H9 (cell line): ENCODE measurements around the gene SPEG. TPM values are rescaled to one million over a fixed set of nuclear protein-coding genes. Genes with fewer than 3 reads are reported as not detected.

Experiments used
- DNase-seq: peaks from one replicate; pipeline ENCODE4 v3.0.0-alpha.2; 2017
- H2AFZ ChIP-seq: one replicate; pipeline ENCODE4 v1.6.1; 2013; ENCODE audit warnings: mild to moderate bottlenecking, low read length, control low read depth, moderate library complexity
- H2AK5ac ChIP-seq: 2 replicates; pipeline ENCODE4 v1.6.1; 2013; ENCODE audit warnings: low read length, control low read depth, mixed read lengths; ENCODE audit not compliant: insufficient read length
- H2BK120ac ChIP-seq: one replicate; pipeline ENCODE4 v1.6.1; 2013; ENCODE audit warnings: low read depth, mild to moderate bottlenecking, low read length, control low read depth, inconsistent platforms; ENCODE audit not compliant: poor library complexity, severe bottlenecking
- H2BK12ac ChIP-seq: 2 replicates; pipeline ENCODE4 v1.6.1; 2013; ENCODE audit warnings: low read length, control low read depth, mixed read lengths, low read depth; ENCODE audit not compliant: insufficient read length
- H2BK15ac ChIP-seq: 2 replicates; pipeline ENCODE4 v1.6.1; 2013; ENCODE audit warnings: low read depth, low read length, control low read depth
- H2BK20ac ChIP-seq: one replicate; pipeline ENCODE4 v1.6.1; 2013; ENCODE audit warnings: low read depth, mild to moderate bottlenecking, low read length, control low read depth, inconsistent platforms; ENCODE audit not compliant: poor library complexity, severe bottlenecking
- H2BK5ac ChIP-seq: 2 replicates; pipeline ENCODE4 v1.6.1; 2013; ENCODE audit warnings: low read length, control low read depth, mixed read lengths; ENCODE audit not compliant: insufficient read length
- H3K14ac ChIP-seq: 2 replicates; pipeline ENCODE4 v1.6.1; 2013; ENCODE audit warnings: low read length, control low read depth; ENCODE audit not compliant: insufficient read depth
- H3K18ac ChIP-seq: 2 replicates; pipeline ENCODE4 v1.6.1; 2013; ENCODE audit warnings: low read depth, mild to moderate bottlenecking, mixed read lengths, low read length, control low read depth; ENCODE audit not compliant: insufficient read length
- H3K23ac ChIP-seq: 2 replicates; pipeline ENCODE4 v1.6.1; 2013; ENCODE audit warnings: low read length, control low read depth, mixed read lengths, low read depth; ENCODE audit not compliant: insufficient read length
- H3K23me2 ChIP-seq: 2 replicates; pipeline ENCODE4 v1.6.1; 2013; ENCODE audit warnings: low read depth, mild to moderate bottlenecking, mixed read lengths, low read length, control low read depth; ENCODE audit not compliant: insufficient read length, poor library complexity, severe bottlenecking
- H3K27ac ChIP-seq: 2 replicates; pipeline ENCODE4 v1.5.1; 2013; ENCODE audit warnings: low read length, control low read depth, mixed read lengths, low read depth; ENCODE audit not compliant: insufficient read length
- H3K27me3 ChIP-seq: 2 replicates; pipeline ENCODE4 v1.6.1; 2013; ENCODE audit warnings: low read length, control low read depth, inconsistent platforms; ENCODE audit not compliant: insufficient read depth
- H3K4ac ChIP-seq: 2 replicates; pipeline ENCODE4 v1.6.1; 2013; ENCODE audit warnings: low read depth, mild to moderate bottlenecking, control low read depth, inconsistent platforms, low read length, moderate library complexity
- H3K4me1 ChIP-seq: 2 replicates; pipeline ENCODE4 v1.6.1; 2013; ENCODE audit warnings: low read length, control low read depth, inconsistent platforms; ENCODE audit not compliant: insufficient read depth
- H3K4me2 ChIP-seq: 2 replicates; pipeline ENCODE4 v1.6.1; 2013; ENCODE audit warnings: low read length, control low read depth, mixed read lengths; ENCODE audit not compliant: insufficient read length, insufficient read depth
- H3K56ac ChIP-seq: 2 replicates; pipeline ENCODE4 v1.6.1; 2013; ENCODE audit warnings: low read depth, mild to moderate bottlenecking, mixed read lengths, low read length, control low read depth; ENCODE audit not compliant: insufficient read length
- H3K79me1 ChIP-seq: 2 replicates; pipeline ENCODE4 v1.6.1; 2013; ENCODE audit warnings: low read depth, mild to moderate bottlenecking, moderate library complexity, low read length, control low read depth, inconsistent platforms; ENCODE audit not compliant: insufficient read depth, poor library complexity, severe bottlenecking
- H3K79me2 ChIP-seq: 2 replicates; pipeline ENCODE4 v1.6.1; 2013; ENCODE audit warnings: low read length, control low read depth, inconsistent platforms; ENCODE audit not compliant: insufficient read depth
- H3K9ac ChIP-seq: 2 replicates; pipeline ENCODE4 v1.6.1; 2013; ENCODE audit warnings: low read length, control low read depth, mixed read lengths; ENCODE audit not compliant: insufficient read length; ENCODE audit errors: extremely low read depth
- H3K9me3 ChIP-seq: one replicate; pipeline ENCODE4 v1.6.1; 2013; ENCODE audit warnings: low read depth, low read length, inconsistent platforms; ENCODE audit not compliant: control insufficient read depth
- H3T11ph ChIP-seq: one replicate; pipeline ENCODE4 v1.6.1; 2013; ENCODE audit warnings: mild to moderate bottlenecking, low read length, control low read depth, inconsistent platforms
- H4K20me1 ChIP-seq: one replicate; pipeline ENCODE4 v1.6.1; 2013; ENCODE audit not compliant: control insufficient read depth, insufficient read length, insufficient read depth
- H4K5ac ChIP-seq: 2 replicates; pipeline ENCODE4 v1.6.1; 2013; ENCODE audit warnings: low read depth, mild to moderate bottlenecking, mixed read lengths, low read length, control low read depth; ENCODE audit not compliant: insufficient read length
- H4K8ac ChIP-seq: replicated peaks from 2 replicates; pipeline ENCODE4 v1.6.1; 2013; ENCODE audit warnings: low read length, control low read depth, mixed read lengths, low read depth; ENCODE audit not compliant: insufficient read length
- H4K91ac ChIP-seq: 2 replicates; pipeline ENCODE4 v1.6.1; 2013; ENCODE audit warnings: low read depth, mild to moderate bottlenecking, moderate library complexity, mixed read lengths, low read length, control low read depth; ENCODE audit not compliant: insufficient read length
- H3K27ac Mint-ChIP-seq, 3 experiments: 2 replicates in 2 of 3; 3 replicates in 1 of 3; pipeline ENCODE4 v1.8.0; 2020 to 2021; ENCODE audit warnings: mixed read lengths in 3 of 3, mild to moderate bottlenecking in 1 of 3, moderate library complexity in 1 of 3
- H3K27me3 Mint-ChIP-seq: 2 replicates; pipeline ENCODE4 v1.8.0; 2021; ENCODE audit warnings: low read depth, mild to moderate bottlenecking, moderate library complexity, mixed read lengths
- H3K36me3 Mint-ChIP-seq, 3 experiments: 2 replicates in 2 of 3; 3 replicates in 1 of 3; pipeline ENCODE4 v1.8.0; 2020 to 2021; ENCODE audit warnings: low read depth in 3 of 3, mixed read lengths in 3 of 3; ENCODE audit not compliant: insufficient read depth in 1 of 3
- H3K4me1 Mint-ChIP-seq, 2 experiments: 2 replicates each; pipeline ENCODE4 v1.8.0; 2020; ENCODE audit warnings: mixed read lengths in 2 of 2
- H3K4me3 Mint-ChIP-seq, 2 experiments: 2 replicates in 1 of 2; 3 replicates in 1 of 2; pipeline ENCODE4 v1.8.0; 2020 to 2021; ENCODE audit warnings: mild to moderate bottlenecking in 2 of 2, mixed read lengths in 2 of 2, moderate library complexity in 1 of 2
- H3K9me3 Mint-ChIP-seq, 2 experiments: 2 replicates in 1 of 2; 3 replicates in 1 of 2; pipeline ENCODE4 v1.8.0; 2020; ENCODE audit warnings: mild to moderate bottlenecking in 2 of 2, mixed read lengths in 2 of 2, moderate library complexity in 1 of 2
- WGBS: extraction: QIAGEN DNeasy Blood & Tissue Kit; methylation state at CpG from one replicate; pipeline ENCODE4 v1.1.7; 2013; ENCODE audit warnings: missing lambda C conversion rate, low lambda C conversion rate, mixed read lengths; ENCODE audit not compliant: insufficient read length; ENCODE audit errors: extremely low coverage; 5-methylcytosine and 5-hydroxymethylcytosine counted together
- total RNA-seq: library from RNA; stranded (reverse); gene quantifications from 2 replicates; pipeline ENCODE4 v1.2.1, GENCODE V29; 2021
- TF ChIP-seq, protein P1 (sequence below): fragments of 200-600 bp; sonication (generic); conservative IDR thresholded peaks from 3 replicates; pipeline ENCODE4 v1.8.0; 2021; ENCODE audit warnings: antibody characterized with exemption, mild to moderate bottlenecking

Gene SPEG
- total RNA-seq, 1 experiment from 2014 or later = 23.7 TPM

DNA sequence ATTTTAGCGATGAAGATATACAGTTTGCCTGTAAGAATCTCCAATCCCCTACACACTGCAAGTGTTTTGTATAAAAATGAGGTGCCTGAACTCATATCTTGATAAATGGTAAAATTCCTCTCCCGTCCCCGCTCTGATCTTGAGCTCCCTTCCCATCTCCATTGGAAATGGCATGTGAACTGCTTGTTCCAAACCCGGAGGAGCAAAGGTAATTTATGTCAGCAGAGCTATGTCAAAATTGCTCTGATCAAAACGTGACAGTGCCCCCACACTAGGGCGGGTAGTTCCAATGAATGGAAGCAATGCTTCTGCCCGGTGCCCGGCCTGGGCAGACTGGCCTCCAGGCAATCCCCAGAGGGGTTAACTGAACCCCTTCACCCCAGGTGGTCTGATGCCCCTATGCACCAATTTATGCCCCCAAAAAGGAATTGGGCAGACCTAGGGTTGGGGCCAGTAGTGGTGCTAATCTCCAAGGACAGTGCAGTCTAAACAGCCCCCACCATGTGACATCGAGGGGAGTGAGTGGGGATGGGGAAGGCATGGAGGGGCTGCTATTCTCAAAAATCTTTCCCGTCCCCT, 60.4 kb downstream of the SPEG start:
- Mint-ChIP-seq H3K27ac (no peak overlapping the region; a peak in 1 of 7 replicates), H3K36me3 (no peaks in the 10 kb centered on the region), H3K4me3 (no peak overlapping the region), H3K27me3 (peaks cover 59% of the 10 kb centered on the region), H3K4me1 (peaks cover 24 to 46% of the 10 kb centered on the region in 2 experiments), H3K9me3 (no peaks in the 10 kb centered on the region; a peak in 1 of 5 replicates)
- H3K79me1 ChIP-seq = no peaks in the 10 kb centered on the region
- no peak overlapping the region for H2AK5ac ChIP-seq
- no peaks in the 10 kb centered on the region for H3K9me3 ChIP-seq
- H3K14ac ChIP-seq = no peak overlapping the region
- TF ChIP-seq, protein P1, sequence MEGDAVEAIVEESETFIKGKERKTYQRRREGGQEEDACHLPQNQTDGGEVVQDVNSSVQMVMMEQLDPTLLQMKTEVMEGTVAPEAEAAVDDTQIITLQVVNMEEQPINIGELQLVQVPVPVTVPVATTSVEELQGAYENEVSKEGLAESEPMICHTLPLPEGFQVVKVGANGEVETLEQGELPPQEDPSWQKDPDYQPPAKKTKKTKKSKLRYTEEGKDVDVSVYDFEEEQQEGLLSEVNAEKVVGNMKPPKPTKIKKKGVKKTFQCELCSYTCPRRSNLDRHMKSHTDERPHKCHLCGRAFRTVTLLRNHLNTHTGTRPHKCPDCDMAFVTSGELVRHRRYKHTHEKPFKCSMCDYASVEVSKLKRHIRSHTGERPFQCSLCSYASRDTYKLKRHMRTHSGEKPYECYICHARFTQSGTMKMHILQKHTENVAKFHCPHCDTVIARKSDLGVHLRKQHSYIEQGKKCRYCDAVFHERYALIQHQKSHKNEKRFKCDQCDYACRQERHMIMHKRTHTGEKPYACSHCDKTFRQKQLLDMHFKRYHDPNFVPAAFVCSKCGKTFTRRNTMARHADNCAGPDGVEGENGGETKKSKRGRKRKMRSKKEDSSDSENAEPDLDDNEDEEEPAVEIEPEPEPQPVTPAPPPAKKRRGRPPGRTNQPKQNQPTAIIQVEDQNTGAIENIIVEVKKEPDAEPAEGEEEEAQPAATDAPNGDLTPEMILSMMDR = no peak
- H4K5ac ChIP-seq = no peak overlapping the region
- no peak overlapping the region for H3K9ac ChIP-seq
- no peaks in the 10 kb centered on the region for H3K79me2 ChIP-seq
- no peak overlapping the region for H2BK12ac ChIP-seq
- H3K4me1 ChIP-seq = peaks cover 6% of the 10 kb centered on the region; the same call in 1 of the 2 replicates
- H3T11ph ChIP-seq = no peak overlapping the region
- H3K4me2 ChIP-seq = no peak overlapping the region
- no peak overlapping the region for H2BK15ac ChIP-seq
- no peak for DNase-seq
- no peak overlapping the region for H2AFZ ChIP-seq
- WGBS = no CpG with 5 or more reads among the region's 10 CpGs
- peaks cover 15% of the 10 kb centered on the region; the same call in 1 of the 2 replicates for H3K27me3 ChIP-seq
- H4K91ac ChIP-seq = no peak overlapping the region
- H3K18ac ChIP-seq = no peak overlapping the region
- H3K56ac ChIP-seq = no peak overlapping the region
- H2BK5ac ChIP-seq = no peak overlapping the region
- H3K27ac ChIP-seq = no peak overlapping the region
- no peak overlapping the region for H2BK120ac ChIP-seq
- H4K20me1 ChIP-seq = peaks cover 3% of the 10 kb centered on the region
- H3K23ac ChIP-seq = no peak overlapping the region
- H4K8ac ChIP-seq = no peak overlapping the region
- H2BK20ac ChIP-seq = no peak overlapping the region
- no peak overlapping the region for H3K4ac ChIP-seq
- H3K23me2 ChIP-seq = peaks cover 24% of the 10 kb centered on the region
